SK-N-SH (cell line): Measurements from ENCODE around the gene LIG1. TPM values are rescaled to one million over a fixed set of nuclear protein-coding genes. Genes with fewer than 3 reads are reported as not detected.
"Not testable (repeated sequence)": the region's sequence is repeated elsewhere in the genome, so short reads cannot be mapped to it uniquely, and the experiment has no call there.

Experiments
- CTCF ChIA-PET: fragments of 300-600, 350-600 bp; formaldehyde crosslinking; extraction: SDS; loops from one replicate; lab custom pipeline; 2021; lab: Yijun Ruan, JAX
- POLR2A ChIA-PET: fragments of 350-600 bp; sonication (Branson Sonifier 250); formaldehyde crosslinking; extraction: SDS; loops from one replicate; lab custom pipeline; 2020; ENCODE audit warnings: antibody characterized with exemption, inconsistent platforms; lab: Yijun Ruan, JAX
- DNase-seq: peaks from one replicate; pipeline ENCODE4 v3.0.0; 2012
- H2AFZ ChIP-seq: fragments of 200-600 bp; sonication (generic); 2 replicates; pipeline ENCODE4 v1.8.1; 2016; ENCODE audit warnings: antibody characterized with exemption, mild to moderate bottlenecking, low read depth
- H3F3A ChIP-seq: fragments of 200-600 bp; sonication (generic); replicated peaks from 2 replicates; pipeline ENCODE3; 2016; ENCODE audit warnings: antibody characterized with exemption, mild to moderate bottlenecking; ENCODE audit not compliant: insufficient read depth
- H3K27ac ChIP-seq, 2 experiments: fragments of 200-500 bp in 1 of 2; fragments of 200-600 bp in 1 of 2; sonication (Bioruptor generic) in 1 of 2; sonication (generic), shearing (Covaris generic) in 1 of 2; 2 replicates each; pipeline versions ENCODE4 v1.5.1 to v1.6.1; 2014 to 2016; ENCODE audit warnings: low read depth in 2 of 2, inconsistent platforms in 1 of 2, low read length in 1 of 2, mild to moderate bottlenecking in 1 of 2, mixed read lengths in 1 of 2
- H3K27me3 ChIP-seq: fragments of 200-600 bp; sonication (generic), shearing (Covaris generic); 2 replicates; pipeline ENCODE4 v1.6.1; 2016; ENCODE audit warnings: mixed run types; ENCODE audit not compliant: insufficient read depth
- H3K36me3 ChIP-seq, 2 experiments: fragments of 200-500 bp in 1 of 2; fragments of 200-600 bp in 1 of 2; sonication (Bioruptor generic) in 1 of 2; sonication (generic) in 1 of 2; replicated peaks in 1 of 2; 2 replicates each; pipeline versions ENCODE3 to v1.5.1; 2014 to 2016; ENCODE audit warnings: low read length in 1 of 2, mild to moderate bottlenecking in 1 of 2; ENCODE audit not compliant: insufficient read depth in 2 of 2, control insufficient read depth in 1 of 2
- H3K4me1 ChIP-seq, 2 experiments: fragments of 200-500 bp in 1 of 2; fragments of 200-600 bp in 1 of 2; sonication (Bioruptor generic) in 1 of 2; sonication (generic), shearing (Covaris generic) in 1 of 2; 2 replicates each; pipeline versions ENCODE4 v1.5.1 to v1.6.1; 2014 to 2016; ENCODE audit warnings: low read depth in 1 of 2, low read length in 1 of 2, mixed run types in 1 of 2; ENCODE audit not compliant: insufficient read depth in 2 of 2, control insufficient read depth in 1 of 2
- H3K4me2 ChIP-seq: fragments of 200-600 bp; sonication (generic), shearing (Covaris generic); 2 replicates; pipeline ENCODE4 v1.6.1; 2017; ENCODE audit warnings: mixed run types
- H3K4me3 ChIP-seq, 2 experiments: fragments of 200-500 bp in 1 of 2; fragments of 200-600 bp in 1 of 2; sonication (Bioruptor generic) in 1 of 2; sonication (generic), shearing (Covaris generic) in 1 of 2; 2 replicates each; pipeline versions ENCODE4 v1.5.1 to v1.8.1; 2014 to 2016; ENCODE audit warnings: low read depth in 2 of 2, inconsistent platforms in 1 of 2, low read length in 1 of 2, mild to moderate bottlenecking in 1 of 2, mixed read lengths in 1 of 2, moderate library complexity in 1 of 2
- H3K79me2 ChIP-seq: fragments of 200-600 bp; sonication (generic); 2 replicates; pipeline ENCODE4 v1.8.1; 2017; ENCODE audit warnings: mild to moderate bottlenecking; ENCODE audit not compliant: insufficient read depth
- H3K9ac ChIP-seq: fragments of 200-600 bp; sonication (generic); 2 replicates; pipeline ENCODE4 v1.6.1; 2017; ENCODE audit warnings: mixed run types
- H3K9me2 ChIP-seq: fragments of 200-600 bp; sonication (generic); 2 replicates; pipeline ENCODE4 v1.6.1; 2017; ENCODE audit warnings: mixed run types
- H3K9me3 ChIP-seq: fragments of 200-600 bp; sonication (generic); 2 replicates; pipeline ENCODE4 v1.6.1; 2017; ENCODE audit warnings: mixed run types, mild to moderate bottlenecking, moderate library complexity
- H4K20me1 ChIP-seq: fragments of 200-600 bp; sonication (generic); 2 replicates; pipeline ENCODE4 v1.6.1; 2017; ENCODE audit warnings: mild to moderate bottlenecking, mixed run types; ENCODE audit not compliant: insufficient read depth
- EP300 ChIP-seq, 2 experiments: IDR thresholded peaks; 2 replicates each; pipeline versions ENCODE4 v1.4.0 to v1.6.1; 2012; ENCODE audit warnings: borderline replicate concordance in 1 of 2, low read depth in 1 of 2, low read length in 1 of 2
- FOSL2 ChIP-seq: IDR thresholded peaks from 2 replicates; pipeline ENCODE4 v1.4.0; 2012; ENCODE audit warnings: low read depth, mild to moderate bottlenecking, moderate library complexity, borderline replicate concordance
- JUND ChIP-seq: IDR thresholded peaks from 2 replicates; pipeline ENCODE4 v1.4.0; 2012
- NFIC ChIP-seq: IDR thresholded peaks from 2 replicates; pipeline ENCODE4 v1.4.0; 2012; ENCODE audit warnings: borderline replicate concordance
- NRF1 ChIP-seq: IDR thresholded peaks from 2 replicates; pipeline ENCODE4 v1.6.1; 2012; ENCODE audit warnings: low read depth, mild to moderate bottlenecking, low read length
- PBX3 ChIP-seq: IDR thresholded peaks from 2 replicates; pipeline ENCODE4; 2012
- POLR2AphosphoS5 ChIP-seq: IDR thresholded peaks from 2 replicates; pipeline ENCODE4 v1.6.1; 2012; ENCODE audit warnings: low read depth, low read length
- RXRA ChIP-seq: IDR thresholded peaks from 2 replicates; pipeline ENCODE4 v1.4.0; 2012; ENCODE audit warnings: low read depth, mild to moderate bottlenecking, borderline replicate concordance
- TCF12 ChIP-seq: IDR thresholded peaks from 2 replicates; pipeline ENCODE4 v1.4.0; 2012
- USF1 ChIP-seq: IDR thresholded peaks from 2 replicates; pipeline ENCODE4 v1.4.0; 2012; ENCODE audit warnings: low read depth, borderline replicate concordance
- WGBS: methylation state at CpG from one replicate; pipeline ENCODE4 v1.1.6; 2017; ENCODE audit warnings: low lambda C conversion rate; 5-methylcytosine and 5-hydroxymethylcytosine counted together
- polyA plus RNA-seq, 3 experiments: library from polyadenylated mRNA; depleted of rRNA; stranded (reverse); fragments of >200 nt; gene quantifications; 2 replicates each; pipeline ENCODE4 v1.2.3, GENCODE V29; 2012
- TF ChIP-seq, protein P1 (sequence below): IDR thresholded peaks from 2 replicates; pipeline ENCODE4 v1.4.0; 2012; ENCODE audit warnings: low read depth

The LIG1 gene
- polyA plus RNA-seq, 1 of the 3 experiments (the other 2 are of a cell fraction) = 53.0 TPM

DNA sequence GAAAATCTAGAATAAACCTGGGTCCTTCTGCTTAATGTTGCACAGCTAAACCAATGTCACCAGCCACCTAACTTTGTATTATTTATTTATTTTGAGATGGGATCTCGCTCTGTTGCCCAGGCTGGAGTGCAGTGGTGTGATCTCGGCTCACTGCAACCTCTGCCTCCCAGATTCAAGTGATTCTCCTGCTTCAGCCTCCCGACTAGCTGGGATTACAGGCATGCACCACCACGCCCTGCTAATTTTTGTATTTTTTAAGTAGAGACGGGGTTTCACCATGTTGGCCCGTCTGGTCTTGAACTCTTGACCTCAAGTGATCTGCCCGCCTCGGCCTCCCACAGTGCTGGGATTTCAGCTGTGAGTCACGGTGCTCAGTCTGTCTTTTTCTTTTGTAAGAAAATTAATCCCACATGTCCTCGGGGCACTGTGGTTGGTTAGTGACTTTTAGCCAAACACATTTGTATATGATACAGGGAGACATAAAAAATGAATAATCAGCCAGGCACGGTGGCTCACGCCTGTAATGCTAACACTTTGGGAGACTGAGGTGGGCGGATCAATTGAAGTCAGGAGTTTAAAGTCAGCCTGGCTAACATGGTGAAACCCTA lies 78.9 kb downstream of the LIG1 start:
- H3F3A ChIP-seq, H3K9ac ChIP-seq, H3K9me3 ChIP-seq, H4K20me1 ChIP-seq, H3K79me2 ChIP-seq, H3K4me3 ChIP-seq, H3K36me3 ChIP-seq, DNase-seq, H3K9me2 ChIP-seq, H2AFZ ChIP-seq, POLR2A ChIA-PET, H3K27me3 ChIP-seq, H3K4me1 ChIP-seq: not testable (repeated sequence)
- 7% methylated on average over 13 of the region's 13 CpGs for WGBS
- TF ChIP-seq NFIC (peak; percentile 11; the same call in 1 of the 2 replicates), TCF12 (peak; percentile 97), PBX3 (peak; percentile 55), JUND (peak; percentile 68), RXRA (peak; percentile 95), FOSL2 (peak; percentile 76), POLR2AphosphoS5 (peak; percentile 45; the same call in 1 of the 2 replicates), EP300 (IDR thresholded peaks at IDR 0.05; ENCODE audit: borderline replicate concordance in 1 of 2, low read depth in 1 of 2, low read length in 1 of 2) (peak in 1 of 2 experiments; percentile 47; a peak in 1 of 4 replicates)
- TF ChIP-seq, protein P1, sequence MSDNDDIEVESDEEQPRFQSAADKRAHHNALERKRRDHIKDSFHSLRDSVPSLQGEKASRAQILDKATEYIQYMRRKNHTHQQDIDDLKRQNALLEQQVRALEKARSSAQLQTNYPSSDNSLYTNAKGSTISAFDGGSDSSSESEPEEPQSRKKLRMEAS = peak; percentile 22; the same call in 1 of the 2 replicates
- Histone ChIP-seq H3K4me2 (peak overlapping the region; percentile 10; the same call in 1 of the 2 replicates), H3K27ac (peak overlapping the region in 1 of 2 experiments; percentile 67; a peak in 1 of 4 replicates)
- CTCF ChIA-PET = interaction anchor here (2.1 kb wide), 1 partner anchor 11 kb away, joined by 8 read pairs; no protein-coding TSS in a partner anchor

- 24% methylated on average over 5 of the region's 5 CpGs for WGBS
- H3K4me3 ChIP-seq = no peak overlapping the region
- H3K4me1 ChIP-seq = no peaks in the 10 kb centered on the region; a peak in 1 of 4 replicates
- H3K4me2 ChIP-seq = no peak overlapping the region
- no peaks in the 10 kb centered on the region; the same call in 1 of the 2 replicates for H3K9me3 ChIP-seq
- H3K79me2 ChIP-seq = no peaks in the 10 kb centered on the region
- TF ChIP-seq NRF1 = no peak
- peak; percentile 51; the same call in 1 of the 2 replicates for TF ChIP-seq USF1
- TF ChIP-seq, all 33 proteins: peak for 1
- Histone ChIP-seq H3K9ac (no peak overlapping the region), H3K9me2 (no peaks in the 10 kb centered on the region), H3K36me3 (no peaks in the 10 kb centered on the region), H3K27ac (no peak overlapping the region), H4K20me1 (no peaks in the 10 kb centered on the region), H3F3A (peaks cover 1% of the 10 kb centered on the region), H2AFZ (no peak overlapping the region), H3K27me3 (no peaks in the 10 kb centered on the region; the same call in 1 of the 2 replicates)
- POLR2A ChIA-PET = no interaction called here
- CTCF ChIA-PET = interaction anchor here (2.1 kb wide), 1 partner anchor 12 kb away, joined by 8 read pairs; no protein-coding TSS in a partner anchor
- DNase-seq = no peak
Measured at GRCh38 chr19:48090281-48090802, 79.8 kb downstream of the LIG1 start.

- H3K4me2 ChIP-seq, H3K4me3 ChIP-seq, H3F3A ChIP-seq, H3K36me3 ChIP-seq, H3K4me1 ChIP-seq, CTCF ChIA-PET, H3K79me2 ChIP-seq, H3K9me3 ChIP-seq, POLR2A ChIA-PET, H3K27ac ChIP-seq, H3K9me2 ChIP-seq, H3K9ac ChIP-seq, H4K20me1 ChIP-seq, DNase-seq, H3K27me3 ChIP-seq, H2AFZ ChIP-seq: not testable (repeated sequence)
- 53% methylated on average over 6 of the region's 6 CpGs for WGBS
Measured at GRCh38 chr19:48088991-48089390, 81.2 kb downstream of the LIG1 start.
